ENCODE measurements around the gene BLM.
"Not testable (repeated sequence)": the region's sequence is repeated elsewhere in the genome, so short reads cannot be mapped to it uniquely, and the experiment has no call there.

Gene BLM

GRCh38 chr15:90716976-90717821 is at the start of gene BLM:
Gene BLM, plus strand, starts transcription at chr15:90717346. Its CDS starts 30,047 bp downstream, at chr15:90747393.
- Histone ChIP-seq H3K9me3 (ENCODE audit: insufficient read depth, low read depth, low read length) (no peaks in the 10 kb centered on the region), H3K27me3 (ENCODE audit: insufficient read depth, low read length) (no peaks in the 10 kb centered on the region), H3K4me3 (ENCODE audit: low read length) (peak within 1 kb of the TSS; percentile 96), H3K4me1 (ENCODE audit: insufficient read depth, low read length) (peaks cover 3% of the 10 kb centered on the region), H3K36me3 (ENCODE audit: insufficient read depth, low read depth, low read length) (peaks cover 16% of the 10 kb centered on the region; the same call in 1 of the 2 replicates), H3K9ac (ENCODE audit: low read depth, low read length) (peak within 1 kb of the TSS; percentile 93), H3K27ac (ENCODE audit: low read length) (peak within 1 kb of the TSS; percentile 79)

GRCh38 chr15:90667755-90668345 is 49.3 kb upstream of the BLM start:
- H3K4me3 ChIP-seq (ENCODE audit: low read length); H3K36me3 ChIP-seq (ENCODE audit: insufficient read depth, low read depth, low read length); H3K4me1 ChIP-seq (ENCODE audit: insufficient read depth, low read length); H3K27me3 ChIP-seq (ENCODE audit: insufficient read depth, low read length); H3K9me3 ChIP-seq (ENCODE audit: insufficient read depth, low read depth, low read length); H3K27ac ChIP-seq (ENCODE audit: low read length); H3K9ac ChIP-seq (ENCODE audit: low read depth, low read length): not testable (repeated sequence)

- H3K9me3 ChIP-seq (ENCODE audit: insufficient read depth, low read depth, low read length); H3K4me3 ChIP-seq (ENCODE audit: low read length); H3K27ac ChIP-seq (ENCODE audit: low read length); H3K27me3 ChIP-seq (ENCODE audit: insufficient read depth, low read length); H3K36me3 ChIP-seq (ENCODE audit: insufficient read depth, low read depth, low read length); H3K4me1 ChIP-seq (ENCODE audit: insufficient read depth, low read length); H3K9ac ChIP-seq (ENCODE audit: low read depth, low read length): not testable (repeated sequence)
Observed at GRCh38 chr15:90670631-90671030, 46.5 kb upstream of the BLM start.

- Histone ChIP-seq H3K9ac (ENCODE audit: low read depth, low read length) (no peak overlapping the region), H3K27me3 (ENCODE audit: insufficient read depth, low read length) (no peaks in the 10 kb centered on the region), H3K36me3 (ENCODE audit: insufficient read depth, low read depth, low read length) (no peaks in the 10 kb centered on the region), H3K4me3 (ENCODE audit: low read length) (no peak overlapping the region), H3K4me1 (ENCODE audit: insufficient read depth, low read length) (no peaks in the 10 kb centered on the region), H3K9me3 (ENCODE audit: insufficient read depth, low read depth, low read length) (no peaks in the 10 kb centered on the region), H3K27ac (ENCODE audit: low read length) (no peak overlapping the region)
Observed at GRCh38 chr15:90671216-90671615, 45.9 kb upstream of the BLM start.

GRCh38 chr15:90673357-90673756 is 43.8 kb upstream of the BLM start:
- not testable (repeated sequence) for H3K9me3 ChIP-seq (ENCODE audit: insufficient read depth, low read depth, low read length); H3K27ac ChIP-seq (ENCODE audit: low read length); H3K9ac ChIP-seq (ENCODE audit: low read depth, low read length)

GRCh38 chr15:90674476-90674875 is 42.7 kb upstream of the BLM start:
- no peaks in the 10 kb centered on the region for H3K36me3 ChIP-seq (ENCODE audit: insufficient read depth, low read depth, low read length)
- H3K27me3 ChIP-seq (ENCODE audit: insufficient read depth, low read length), result no peaks in the 10 kb centered on the region
- no peak overlapping the region for H3K27ac ChIP-seq (ENCODE audit: low read length)
- no peak overlapping the region for H3K4me3 ChIP-seq (ENCODE audit: low read length)
- no peak overlapping the region for H3K9ac ChIP-seq (ENCODE audit: low read depth, low read length)
- H3K4me1 ChIP-seq (ENCODE audit: insufficient read depth, low read length), result no peaks in the 10 kb centered on the region
- H3K9me3 ChIP-seq (ENCODE audit: insufficient read depth, low read depth, low read length), result no peaks in the 10 kb centered on the region

More at GRCh38 chr15:90673357-90673756, 43.8 kb upstream of the BLM start:
- H3K36me3 ChIP-seq (ENCODE audit: insufficient read depth, low read depth, low read length); H3K4me3 ChIP-seq (ENCODE audit: low read length); H3K27me3 ChIP-seq (ENCODE audit: insufficient read depth, low read length); H3K4me1 ChIP-seq (ENCODE audit: insufficient read depth, low read length): not testable (repeated sequence)

- Histone ChIP-seq H3K9ac (ENCODE audit: low read depth, low read length) (no peak overlapping the region), H3K4me3 (ENCODE audit: low read length) (no peak overlapping the region), H3K4me1 (ENCODE audit: insufficient read depth, low read length) (no peaks in the 10 kb centered on the region), H3K9me3 (ENCODE audit: insufficient read depth, low read depth, low read length) (no peaks in the 10 kb centered on the region), H3K36me3 (ENCODE audit: insufficient read depth, low read depth, low read length) (no peaks in the 10 kb centered on the region), H3K27me3 (ENCODE audit: insufficient read depth, low read length) (no peaks in the 10 kb centered on the region), H3K27ac (ENCODE audit: low read length) (no peak overlapping the region)
Observed at GRCh38 chr15:90675464-90675863, 41.7 kb upstream of the BLM start.

- H3K4me3 ChIP-seq (ENCODE audit: low read length), result no peak overlapping the region
- no peaks in the 10 kb centered on the region for H3K9me3 ChIP-seq (ENCODE audit: insufficient read depth, low read depth, low read length)
- H3K27ac ChIP-seq (ENCODE audit: low read length), result no peak overlapping the region
- no peaks in the 10 kb centered on the region for H3K27me3 ChIP-seq (ENCODE audit: insufficient read depth, low read length)
- H3K36me3 ChIP-seq (ENCODE audit: insufficient read depth, low read depth, low read length), result no peaks in the 10 kb centered on the region
- H3K4me1 ChIP-seq (ENCODE audit: insufficient read depth, low read length), result no peaks in the 10 kb centered on the region
- H3K9ac ChIP-seq (ENCODE audit: low read depth, low read length), result no peak overlapping the region
Observed at GRCh38 chr15:90677807-90678790, 39.0 kb upstream of the BLM start.

- H3K4me3 ChIP-seq (ENCODE audit: low read length), result no peak overlapping the region
- H3K4me1 ChIP-seq (ENCODE audit: insufficient read depth, low read length), result no peaks in the 10 kb centered on the region
- no peak overlapping the region for H3K27ac ChIP-seq (ENCODE audit: low read length)
- H3K9ac ChIP-seq (ENCODE audit: low read depth, low read length), result no peak overlapping the region
- H3K27me3 ChIP-seq (ENCODE audit: insufficient read depth, low read length), result no peaks in the 10 kb centered on the region
- H3K9me3 ChIP-seq (ENCODE audit: insufficient read depth, low read depth, low read length), result no peaks in the 10 kb centered on the region
- no peaks in the 10 kb centered on the region for H3K36me3 ChIP-seq (ENCODE audit: insufficient read depth, low read depth, low read length)
Observed at GRCh38 chr15:90679959-90680358, 37.2 kb upstream of the BLM start.

GRCh38 chr15:90680371-90680935 is 36.7 kb upstream of the BLM start:
- Histone ChIP-seq H3K4me3 (ENCODE audit: low read length) (no peak overlapping the region), H3K9me3 (ENCODE audit: insufficient read depth, low read depth, low read length) (no peaks in the 10 kb centered on the region), H3K36me3 (ENCODE audit: insufficient read depth, low read depth, low read length) (no peaks in the 10 kb centered on the region), H3K27ac (ENCODE audit: low read length) (no peak overlapping the region), H3K27me3 (ENCODE audit: insufficient read depth, low read length) (no peaks in the 10 kb centered on the region), H3K4me1 (ENCODE audit: insufficient read depth, low read length) (no peaks in the 10 kb centered on the region), H3K9ac (ENCODE audit: low read depth, low read length) (no peak overlapping the region)

- no peak overlapping the region for H3K27ac ChIP-seq (ENCODE audit: low read length)
- no peak overlapping the region for H3K9ac ChIP-seq (ENCODE audit: low read depth, low read length)
- no peaks in the 10 kb centered on the region for H3K9me3 ChIP-seq (ENCODE audit: insufficient read depth, low read depth, low read length)
Observed at GRCh38 chr15:90681056-90681455, 36.1 kb upstream of the BLM start.

More at GRCh38 chr15:90681056-90681455, 36.1 kb upstream of the BLM start:
- no peak overlapping the region for H3K4me3 ChIP-seq (ENCODE audit: low read length)
- no peaks in the 10 kb centered on the region for H3K4me1 ChIP-seq (ENCODE audit: insufficient read depth, low read length)
- no peaks in the 10 kb centered on the region for H3K27me3 ChIP-seq (ENCODE audit: insufficient read depth, low read length)
- H3K36me3 ChIP-seq (ENCODE audit: insufficient read depth, low read depth, low read length), result no peaks in the 10 kb centered on the region

All from iPS-20b (cell line).